Lower lobe of right lung (tissue), 2 donors: ENCODE results near the gene SALL3. TPM values are rescaled to one million over a fixed set of nuclear protein-coding genes. Genes with fewer than 3 reads are reported as not detected.
A peak's percentile ranks its signal among the peaks of the same experiment; 100 is the strongest.

Source experiments
- ATAC-seq, 2 donors: fragments of 200-7000 bp; cut with Tn5 transposase; one replicate each; pipeline ENCODE4 v1.9.1; 2020 to 2022; ENCODE audit warnings: mild to moderate bottlenecking in 2 of 2, moderate library complexity in 2 of 2
- DNase-seq: peaks from one replicate; pipeline ENCODE4 v3.0.0-alpha.2; 2020
- H3K27ac ChIP-seq: fragments of 200-600 bp; one replicate; pipeline ENCODE4 v1.8.0; 2022
- H3K27me3 ChIP-seq: fragments of 200-600 bp; one replicate; pipeline ENCODE4 v1.8.0; 2022; ENCODE audit warnings: low read depth
- H3K36me3 ChIP-seq: fragments of 200-600 bp; one replicate; pipeline ENCODE4 v1.8.0; 2022; ENCODE audit warnings: mild to moderate bottlenecking
- H3K4me1 ChIP-seq: fragments of 200-600 bp; one replicate; pipeline ENCODE4 v1.8.0; 2022
- H3K4me3 ChIP-seq: fragments of 200-600 bp; one replicate; pipeline ENCODE4 v1.8.0; 2022; ENCODE audit warnings: mild to moderate bottlenecking
- H3K9me3 ChIP-seq: fragments of 200-600 bp; one replicate; pipeline ENCODE4 v1.8.0; 2022
- intact Hi-C: fragments of 100-400 bp; cut with DNase I; formaldehyde crosslinking; loops from one replicate; pipeline ENCODE4 v1.11.0; 2022
- total RNA-seq: library from RNA; stranded (reverse); fragmentation: NEBNext Ultra II Directional; extraction: Animal tissue kit (Norgen Biotek cat#: 25700); gene quantifications from one replicate; pipeline ENCODE4 v1.2.1, GENCODE V29; 2021
- TF ChIP-seq, protein P1 (sequence below): fragments of 200-600 bp; IDR thresholded peaks from one replicate; pipeline ENCODE4 v1.8.0; 2022; ENCODE audit warnings: antibody characterized with exemption, mild to moderate bottlenecking
- donor health status: DM: no; HTN: yes; CAD: no; lungs with severe emphysema.

Gene SALL3
- total RNA-seq, 1 donor from 2014 or later, result not detected

GRCh38 chr18:79006106-79006795 lies 26.6 kb downstream of the SALL3 start:
- intact Hi-C loops, result no loop called here
- no peaks in the 10 kb centered on the region for H3K36me3 ChIP-seq
- H3K9me3 ChIP-seq, result no peaks in the 10 kb centered on the region
- TF ChIP-seq, protein P1, sequence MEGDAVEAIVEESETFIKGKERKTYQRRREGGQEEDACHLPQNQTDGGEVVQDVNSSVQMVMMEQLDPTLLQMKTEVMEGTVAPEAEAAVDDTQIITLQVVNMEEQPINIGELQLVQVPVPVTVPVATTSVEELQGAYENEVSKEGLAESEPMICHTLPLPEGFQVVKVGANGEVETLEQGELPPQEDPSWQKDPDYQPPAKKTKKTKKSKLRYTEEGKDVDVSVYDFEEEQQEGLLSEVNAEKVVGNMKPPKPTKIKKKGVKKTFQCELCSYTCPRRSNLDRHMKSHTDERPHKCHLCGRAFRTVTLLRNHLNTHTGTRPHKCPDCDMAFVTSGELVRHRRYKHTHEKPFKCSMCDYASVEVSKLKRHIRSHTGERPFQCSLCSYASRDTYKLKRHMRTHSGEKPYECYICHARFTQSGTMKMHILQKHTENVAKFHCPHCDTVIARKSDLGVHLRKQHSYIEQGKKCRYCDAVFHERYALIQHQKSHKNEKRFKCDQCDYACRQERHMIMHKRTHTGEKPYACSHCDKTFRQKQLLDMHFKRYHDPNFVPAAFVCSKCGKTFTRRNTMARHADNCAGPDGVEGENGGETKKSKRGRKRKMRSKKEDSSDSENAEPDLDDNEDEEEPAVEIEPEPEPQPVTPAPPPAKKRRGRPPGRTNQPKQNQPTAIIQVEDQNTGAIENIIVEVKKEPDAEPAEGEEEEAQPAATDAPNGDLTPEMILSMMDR, result no peak
- H3K27me3 ChIP-seq, result peaks cover 19% of the 10 kb centered on the region
- ATAC-seq (peak in 1 of 2 donors; percentile 35), DNase-seq (no peak)
- no peak overlapping the region for H3K4me3 ChIP-seq
- no peaks in the 10 kb centered on the region for H3K4me1 ChIP-seq
- H3K27ac ChIP-seq, result no peak overlapping the region

DNA sequence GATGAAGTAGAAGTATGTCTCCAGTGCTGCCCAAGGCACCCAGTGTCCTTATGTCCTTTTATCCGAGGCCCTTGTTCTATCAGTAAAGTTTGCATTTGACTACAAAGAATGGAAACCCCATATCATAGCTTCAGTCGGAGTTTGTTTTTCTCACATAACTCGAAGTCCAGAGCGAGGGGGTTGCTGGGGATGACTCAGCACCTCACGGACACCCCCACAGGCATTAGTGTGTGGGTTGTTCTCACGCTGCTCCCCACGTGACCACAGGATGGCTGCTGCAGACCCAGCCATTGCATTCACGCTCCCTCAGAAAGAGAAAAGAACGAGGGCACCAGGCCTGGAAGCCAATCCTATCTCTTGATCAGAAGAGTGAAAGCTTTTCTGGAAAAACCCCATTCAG lies 27.8 kb downstream of the SALL3 start:
- no peak overlapping the region for H3K27ac ChIP-seq
- TF ChIP-seq, protein P1, result no peak
- DNase-seq, result no peak
- H3K4me1 ChIP-seq, result no peaks in the 10 kb centered on the region
- ATAC-seq, result no peak
- H3K27me3 ChIP-seq, result peaks cover 20% of the 10 kb centered on the region
- no peaks in the 10 kb centered on the region for H3K36me3 ChIP-seq
- H3K9me3 ChIP-seq, result no peaks in the 10 kb centered on the region
- H3K4me3 ChIP-seq, result no peak overlapping the region
- intact Hi-C loops, result no loop called here

GRCh38 chr18:79008356-79008940 lies 28.8 kb downstream of the SALL3 start:
- TF ChIP-seq, protein P1, result no peak
- DNase-seq (no peak), ATAC-seq (no peak)
- Histone ChIP-seq H3K36me3 (no peaks in the 10 kb centered on the region), H3K27ac (no peak overlapping the region), H3K27me3 (peaks cover 22% of the 10 kb centered on the region), H3K9me3 (no peaks in the 10 kb centered on the region), H3K4me3 (no peak overlapping the region), H3K4me1 (no peaks in the 10 kb centered on the region)
- intact Hi-C loops, result no loop called here

- H3K36me3 ChIP-seq, result no peaks in the 10 kb centered on the region
- no peaks in the 10 kb centered on the region for H3K9me3 ChIP-seq
- no peak overlapping the region for H3K4me3 ChIP-seq
- DNase-seq (no peak), ATAC-seq (no peak)
- TF ChIP-seq, protein P1, result no peak
- no peak overlapping the region for H3K27ac ChIP-seq
- peaks cover 24% of the 10 kb centered on the region for H3K27me3 ChIP-seq
- H3K4me1 ChIP-seq, result no peaks in the 10 kb centered on the region
- intact Hi-C loops, result no loop called here
Measured at GRCh38 chr18:79010802-79011201, 31.2 kb downstream of the SALL3 start.

GRCh38 chr18:79011300-79011870 lies 31.8 kb downstream of the SALL3 start:
- no peak for DNase-seq
- TF ChIP-seq, protein P1, result no peak
- intact Hi-C loops, result no loop called here

More at GRCh38 chr18:79011300-79011870, 31.8 kb downstream of the SALL3 start:
- Histone ChIP-seq H3K27me3 (peaks cover 18% of the 10 kb centered on the region), H3K36me3 (no peaks in the 10 kb centered on the region), H3K27ac (no peak overlapping the region), H3K4me1 (no peaks in the 10 kb centered on the region), H3K9me3 (no peaks in the 10 kb centered on the region), H3K4me3 (no peak overlapping the region)
- no peak for ATAC-seq
